PC-3 (cell line): ENCODE results near the gene CNOT6L. TPM values are rescaled to one million over a fixed set of nuclear protein-coding genes. Genes with fewer than 3 reads are reported as not detected.

ENCODE experiments used
- ATAC-seq: fragments of 200-7000 bp; cut with Tn5 transposase; 2 replicates; pipeline ENCODE4 v1.9.1; 2020; ENCODE audit warnings: mild to moderate bottlenecking, moderate library complexity
- BruUV-seq: library from RNA; stranded (reverse); fragments of 400-500 nt; replicated peaks from 2 replicates; lab custom pipeline; 2021; lab: Mats Ljungman, UMichigan
- CTCF ChIA-PET: fragments of 300-600 bp; sonication (Branson Sonifier 250); formaldehyde crosslinking; loops from one replicate; lab custom pipeline; 2022; ENCODE audit warnings: antibody characterized with exemption; lab: Charles Lee
- POLR2A ChIA-PET: fragments of 300-600 bp; sonication (Branson Sonifier 250); formaldehyde crosslinking; loops from one replicate; lab custom pipeline; 2022; ENCODE audit warnings: antibody characterized with exemption; ENCODE audit not compliant: unreplicated experiment; lab: Charles Lee
- DNase-seq: peaks from one replicate; pipeline ENCODE4 v3.0.0-alpha.2; 2015
- H2AFZ ChIP-seq: fragments of 300-600 bp; sonication (generic); 2 replicates; pipeline ENCODE4 v1.6.0; 2016; ENCODE audit warnings: antibody characterized with exemption, low read length
- H3F3A ChIP-seq: fragments of 300-600 bp; sonication (generic); one replicate; pipeline ENCODE4 v1.6.0; 2017; ENCODE audit warnings: antibody characterized with exemption, low read length, control low read depth, mild to moderate bottlenecking; ENCODE audit not compliant: unreplicated experiment
- H3K27ac ChIP-seq: fragments of 300-600 bp; sonication (generic); 2 replicates; pipeline ENCODE4 v1.5.1; 2016; ENCODE audit warnings: mild to moderate bottlenecking, low read length
- H3K27me3 ChIP-seq: fragments of 300-600 bp; sonication (generic); 2 replicates; pipeline ENCODE4 v1.6.1; 2016; ENCODE audit warnings: low read length, mixed read lengths
- H3K36me3 ChIP-seq: fragments of 300-600 bp; sonication (generic); 2 replicates; pipeline ENCODE4 v1.6.1; 2016; ENCODE audit warnings: low read depth, mixed run types, low read length, mixed read lengths
- H3K4me1 ChIP-seq: fragments of 300-600 bp; sonication (generic); 2 replicates; pipeline ENCODE4 v1.5.1; 2016; ENCODE audit warnings: low read length; ENCODE audit not compliant: insufficient read depth
- H3K4me2 ChIP-seq: fragments of 300-600 bp; sonication (generic); 2 replicates; pipeline ENCODE4 v1.6.0; 2016; ENCODE audit warnings: low read length
- H3K4me3 ChIP-seq: fragments of 300-600 bp; sonication (generic); 2 replicates; pipeline ENCODE4 v1.5.1; 2016; ENCODE audit warnings: mild to moderate bottlenecking, low read length, mixed read lengths
- H3K79me2 ChIP-seq: fragments of 300-600 bp; sonication (generic); 2 replicates; pipeline ENCODE4 v1.6.1; 2017; ENCODE audit warnings: low read length, mixed read lengths
- H3K9ac ChIP-seq: fragments of 300-600 bp; sonication (generic); 2 replicates; pipeline ENCODE4 v1.6.0; 2016; ENCODE audit warnings: mild to moderate bottlenecking, low read length
- H3K9me2 ChIP-seq: fragments of 300-600 bp; sonication (generic); replicated peaks from 2 replicates; pipeline ENCODE4 v1.6.1; 2016; ENCODE audit warnings: mixed run types, low read length, mixed read lengths
- H3K9me3 ChIP-seq: fragments of 300-600 bp; sonication (generic); 2 replicates; pipeline ENCODE4 v1.6.1; 2016; ENCODE audit warnings: low read length, mixed read lengths
- H4K20me1 ChIP-seq: fragments of 300-600 bp; sonication (generic); 2 replicates; pipeline ENCODE4 v1.6.1; 2016; ENCODE audit warnings: low read length, mixed read lengths
- CTCF ChIP-seq: fragments of 300-600 bp; sonication (generic); conservative IDR thresholded peaks from 2 replicates; pipeline ENCODE4 v1.5.1; 2017; ENCODE audit warnings: antibody characterized with exemption, low read depth, mild to moderate bottlenecking, low read length
- EZH2 ChIP-seq: fragments of 300-600 bp; sonication (generic); IDR thresholded peaks from one replicate; pipeline ENCODE4 v1.6.1; 2017; ENCODE audit warnings: antibody characterized with exemption, mild to moderate bottlenecking, low read length; ENCODE audit not compliant: unreplicated experiment
- EZH2phosphoT487 ChIP-seq: fragments of 300-600 bp; sonication (generic); IDR thresholded peaks from 2 replicates; pipeline ENCODE4 v1.6.1; 2018; ENCODE audit warnings: mild to moderate bottlenecking, antibody characterized with exemption, low read length, borderline replicate concordance
- intact Hi-C: fragments of 100-400 bp; cut with micrococcal nuclease; formaldehyde crosslinking; loops from 2 replicates; pipeline ENCODE4 v1.9.0; 2023
- total RNA-seq: library from RNA; depleted of rRNA; stranded (reverse); fragments of >200 nt; gene quantifications from 2 replicates; pipeline ENCODE4 v1.2.3, GENCODE V29; 2014

Gene CNOT6L
- total RNA-seq, 1 experiment from 2014 or later = 2.6 TPM

DNA sequence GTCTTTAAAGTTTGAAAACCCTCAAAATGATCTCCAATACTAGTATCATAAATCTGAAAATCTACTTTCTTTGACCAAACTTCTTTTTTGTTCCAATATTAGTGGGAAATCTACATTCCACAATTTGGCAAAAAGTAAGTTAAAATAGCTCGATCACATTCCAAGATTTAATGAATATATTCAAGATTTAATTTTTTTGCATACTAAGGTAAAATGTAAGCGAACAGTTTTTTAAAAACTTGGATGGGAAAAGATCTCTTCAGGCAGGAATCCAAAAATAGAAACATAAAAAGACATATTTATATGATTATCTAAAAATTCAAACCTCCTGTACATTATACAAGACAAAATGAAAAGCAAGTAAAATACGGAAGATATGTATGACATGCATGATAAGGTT is 31.2 kb downstream of the CNOT6L start:
- H3K79me2 ChIP-seq = peaks cover 15% of the 10 kb centered on the region; the same call in 1 of the 2 replicates

GRCh38 chr4:77785669-77786068 is 33.5 kb downstream of the CNOT6L start:
- DNase-seq (no peak), ATAC-seq (no peak)
- POLR2A ChIA-PET = no interaction called here
- H3F3A ChIP-seq = no peaks in the 10 kb centered on the region
- CTCF ChIA-PET = no interaction called here
- TF ChIP-seq CTCF (no peak), EZH2 (no peak), EZH2phosphoT487 (no peak)
- no peaks in the 10 kb centered on the region for H3K27me3 ChIP-seq
- intact Hi-C loops = no loop called here
- H3K9me2 ChIP-seq = no peaks in the 10 kb centered on the region
- no peaks in the 10 kb centered on the region for H3K36me3 ChIP-seq
- no peak overlapping the region for H3K4me3 ChIP-seq
- no peak overlapping the region for H3K9ac ChIP-seq
- H2AFZ ChIP-seq = no peak overlapping the region
- H3K4me2 ChIP-seq = no peak overlapping the region
- BruUV-seq = no TSS peak
- no peak overlapping the region for H3K27ac ChIP-seq
- no peaks in the 10 kb centered on the region for H3K9me3 ChIP-seq
- no peaks in the 10 kb centered on the region for H3K4me1 ChIP-seq
- H3K79me2 ChIP-seq = peaks cover 11% of the 10 kb centered on the region
- H4K20me1 ChIP-seq = no peaks in the 10 kb centered on the region

More for the DNA sequence above, 31.2 kb downstream of the CNOT6L start:
- CTCF ChIA-PET = no interaction called here
- no peak overlapping the region for H3K4me3 ChIP-seq
- H3K4me2 ChIP-seq = no peak overlapping the region
- H3K9me3 ChIP-seq = no peaks in the 10 kb centered on the region
- H3K36me3 ChIP-seq = no peaks in the 10 kb centered on the region
- no peaks in the 10 kb centered on the region for H3K4me1 ChIP-seq
- ATAC-seq = no peak
- H4K20me1 ChIP-seq = no peaks in the 10 kb centered on the region
- no peak overlapping the region for H2AFZ ChIP-seq
- intact Hi-C loops = no loop called here
- TF ChIP-seq EZH2 (no peak), CTCF (no peak), EZH2phosphoT487 (no peak)
- BruUV-seq = no TSS peak
- H3K27ac ChIP-seq = no peak overlapping the region
- no peaks in the 10 kb centered on the region for H3K27me3 ChIP-seq
- H3K9me2 ChIP-seq = no peaks in the 10 kb centered on the region
- no peak overlapping the region for H3K9ac ChIP-seq
- DNase-seq = no peak
- H3F3A ChIP-seq = no peaks in the 10 kb centered on the region
- POLR2A ChIA-PET = interaction anchor here (0.7 kb wide), 1 partner anchor 826 kb away, joined by 3 read pairs; no protein-coding TSS in a partner anchor

GRCh38 chr4:77783895-77784294 is 35.3 kb downstream of the CNOT6L start:
- peaks cover 11% of the 10 kb centered on the region for H3K79me2 ChIP-seq
- no peaks in the 10 kb centered on the region for H3K27me3 ChIP-seq
- TF ChIP-seq CTCF (no peak), EZH2 (no peak), EZH2phosphoT487 (no peak)
- no peak for DNase-seq
- no peak overlapping the region for H3K9ac ChIP-seq
- H3K9me2 ChIP-seq = no peaks in the 10 kb centered on the region
- no peaks in the 10 kb centered on the region for H3K9me3 ChIP-seq
- no peak overlapping the region for H3K4me3 ChIP-seq
- BruUV-seq = no TSS peak
- no peaks in the 10 kb centered on the region for H3K4me1 ChIP-seq
- H3K4me2 ChIP-seq = no peak overlapping the region
- H3F3A ChIP-seq = no peaks in the 10 kb centered on the region
- H3K27ac ChIP-seq = no peak overlapping the region
- ChIA-PET CTCF (no interaction called here), POLR2A (no interaction called here)
- no peaks in the 10 kb centered on the region for H3K36me3 ChIP-seq
- H2AFZ ChIP-seq = no peak overlapping the region
- ATAC-seq = no peak
- no peaks in the 10 kb centered on the region for H4K20me1 ChIP-seq
- intact Hi-C loops = no loop called here
